Nephron (organoid): ENCODE measurements around the gene DHTKD1.
"Not testable (repeated sequence)": the region's sequence is repeated elsewhere in the genome, so short reads cannot be mapped to it uniquely, and the experiment has no call there.

Experiments used
- H3K27ac Mint-ChIP-seq, 3 experiments: 2 replicates each; pipeline ENCODE4 v1.8.0; 2020; ENCODE audit warnings: mixed read lengths in 3 of 3, mild to moderate bottlenecking in 2 of 3, moderate library complexity in 1 of 3
- H3K27me3 Mint-ChIP-seq: 2 replicates; pipeline ENCODE4 v1.8.0; 2021; ENCODE audit warnings: low read depth, mild to moderate bottlenecking, moderate library complexity, mixed read lengths
- H3K36me3 Mint-ChIP-seq: 2 replicates; pipeline ENCODE4 v1.8.0; 2020; ENCODE audit warnings: low read depth, mixed read lengths
- H3K4me1 Mint-ChIP-seq: 2 replicates; pipeline ENCODE4 v1.8.0; 2020; ENCODE audit warnings: mixed read lengths
- H3K4me3 Mint-ChIP-seq, 3 experiments: 2 replicates each; pipeline ENCODE4 v1.8.0; 2020; ENCODE audit warnings: mild to moderate bottlenecking in 3 of 3, mixed read lengths in 3 of 3, moderate library complexity in 2 of 3
- H3K9me3 Mint-ChIP-seq: 2 replicates; pipeline ENCODE4 v1.8.0; 2020; ENCODE audit warnings: mixed read lengths
- CTCF ChIP-seq, 3 experiments: fragments of 200-600 bp; sonication (generic); IDR thresholded peaks; one replicate each; pipeline ENCODE4 v1.5.0; 2021; ENCODE audit warnings: antibody characterized with exemption in 3 of 3; ENCODE audit not compliant: unreplicated experiment in 3 of 3

The DHTKD1 gene

GRCh38 chr10:12091421-12091820 lies 22.7 kb downstream of the DHTKD1 start:
- TF ChIP-seq CTCF (IDR thresholded peaks at IDR 0.05; ENCODE audit: unreplicated experiment in 3 of 3), result no peak
- Mint-ChIP-seq H3K4me1 (no peaks in the 10 kb centered on the region), H3K9me3 (no peaks in the 10 kb centered on the region), H3K27me3 (no peaks in the 10 kb centered on the region), H3K27ac (no peak overlapping the region), H3K36me3 (peaks cover 66% of the 10 kb centered on the region), H3K4me3 (no peak overlapping the region)

GRCh38 chr10:12097361-12097760 lies 28.6 kb downstream of the DHTKD1 start:
- not testable (repeated sequence) for H3K4me1 Mint-ChIP-seq, H3K27me3 Mint-ChIP-seq, H3K4me3 Mint-ChIP-seq, H3K27ac Mint-ChIP-seq, H3K9me3 Mint-ChIP-seq
- peaks cover 57% of the 10 kb centered on the region for H3K36me3 Mint-ChIP-seq

- no peak overlapping the region for H3K27ac Mint-ChIP-seq
- peaks cover 54% of the 10 kb centered on the region for H3K36me3 Mint-ChIP-seq
- H3K9me3 Mint-ChIP-seq, result no peaks in the 10 kb centered on the region
- H3K27me3 Mint-ChIP-seq, result no peaks in the 10 kb centered on the region
- H3K4me3 Mint-ChIP-seq, result no peak overlapping the region
- H3K4me1 Mint-ChIP-seq, result no peaks in the 10 kb centered on the region
- no peak for TF ChIP-seq CTCF (IDR thresholded peaks at IDR 0.05; ENCODE audit: unreplicated experiment in 3 of 3)
Observed at GRCh38 chr10:12097791-12098190, 29.0 kb downstream of the DHTKD1 start.

- H3K27ac Mint-ChIP-seq, result no peak overlapping the region
- no peaks in the 10 kb centered on the region for H3K4me1 Mint-ChIP-seq
- H3K4me3 Mint-ChIP-seq, result no peak overlapping the region
Observed at GRCh38 chr10:12098966-12099365, 30.2 kb downstream of the DHTKD1 start.

GRCh38 chr10:12103802-12104201 lies 35.0 kb downstream of the DHTKD1 start:
- peaks cover 65% of the 10 kb centered on the region for H3K36me3 Mint-ChIP-seq
- H3K27ac Mint-ChIP-seq, result no peak overlapping the region
- no peaks in the 10 kb centered on the region for H3K4me1 Mint-ChIP-seq
- H3K9me3 Mint-ChIP-seq, result no peaks in the 10 kb centered on the region
- H3K27me3 Mint-ChIP-seq, result no peaks in the 10 kb centered on the region
- no peak for TF ChIP-seq CTCF (IDR thresholded peaks at IDR 0.05; ENCODE audit: unreplicated experiment in 3 of 3)
- H3K4me3 Mint-ChIP-seq, result no peak overlapping the region

More at GRCh38 chr10:12098966-12099365, 30.2 kb downstream of the DHTKD1 start:
- Mint-ChIP-seq H3K36me3 (peaks cover 55% of the 10 kb centered on the region), H3K27me3 (no peaks in the 10 kb centered on the region), H3K9me3 (no peaks in the 10 kb centered on the region)
- no peak for TF ChIP-seq CTCF (IDR thresholded peaks at IDR 0.05; ENCODE audit: unreplicated experiment in 3 of 3)

- H3K27me3 Mint-ChIP-seq, result no peaks in the 10 kb centered on the region
- no peak for TF ChIP-seq CTCF (IDR thresholded peaks at IDR 0.05; ENCODE audit: unreplicated experiment in 3 of 3)
- no peak overlapping the region for H3K4me3 Mint-ChIP-seq
- no peaks in the 10 kb centered on the region for H3K9me3 Mint-ChIP-seq
- peaks cover 71% of the 10 kb centered on the region for H3K36me3 Mint-ChIP-seq
- H3K27ac Mint-ChIP-seq, result no peak overlapping the region
- no peaks in the 10 kb centered on the region for H3K4me1 Mint-ChIP-seq
Observed at GRCh38 chr10:12107781-12108180, 39.0 kb downstream of the DHTKD1 start.
